Neural progenitor cell (in vitro differentiated cells): ENCODE measurements around the gene CFL2.

Experiments used
- EZH2 ChIP-seq: fragments of 200-600 bp; sonication (generic); IDR thresholded peaks from 2 replicates; pipeline ENCODE4 v1.6.1; 2017; ENCODE audit warnings: antibody characterized with exemption, mild to moderate bottlenecking, moderate library complexity
- EZH2phosphoT487 ChIP-seq: fragments of 200-600 bp; sonication (generic); IDR thresholded peaks from 2 replicates; pipeline ENCODE4 v1.6.1; 2017; ENCODE audit warnings: antibody characterized with exemption
- TF ChIP-seq, protein P1 (sequence below): fragments of 200-600 bp; sonication (generic); IDR thresholded peaks from 2 replicates; pipeline ENCODE4 v1.5.1; 2017; ENCODE audit warnings: antibody characterized with exemption, mild to moderate bottlenecking

DNA sequence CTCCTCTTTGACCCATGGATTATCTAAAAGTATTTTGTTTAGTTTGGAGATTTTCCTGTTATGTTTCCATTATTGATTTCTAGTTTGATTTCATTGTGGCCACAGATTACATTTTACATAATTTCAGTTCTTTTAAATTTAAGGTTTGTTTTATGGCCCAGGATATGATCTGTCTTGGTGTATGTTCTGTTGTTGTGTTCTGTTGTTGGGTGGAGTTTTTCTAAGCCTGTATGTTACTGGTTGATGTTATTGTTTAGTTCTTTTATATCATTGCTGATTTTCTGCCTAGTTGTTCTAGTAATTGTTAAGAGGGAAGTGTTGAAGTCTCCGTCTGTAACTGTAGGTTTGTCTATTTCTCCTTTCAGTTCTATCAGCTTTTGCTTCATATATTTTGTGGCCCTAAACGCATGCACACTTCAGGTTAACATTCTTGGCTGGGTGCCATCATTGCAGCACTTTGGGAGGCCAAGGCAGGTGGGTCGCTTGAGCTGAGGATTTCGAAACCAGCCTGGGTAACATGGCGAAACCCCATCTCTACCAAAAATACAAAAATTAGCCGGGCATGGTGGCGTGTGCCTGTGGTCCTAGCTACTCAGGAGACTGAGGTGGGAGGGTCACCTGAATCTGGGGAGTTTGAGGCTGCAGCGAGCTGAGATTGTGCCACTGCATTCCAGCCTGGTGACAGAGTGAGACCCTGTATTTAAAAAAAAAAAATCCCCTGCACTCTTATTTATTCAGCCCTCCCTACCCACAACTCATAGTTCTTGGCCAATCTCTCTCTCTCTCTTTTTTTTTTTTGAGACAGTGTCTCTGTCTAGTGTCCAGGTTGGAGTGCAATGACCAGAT lies 28.1 kb upstream of the CFL2 start:
- TF ChIP-seq, protein P1, sequence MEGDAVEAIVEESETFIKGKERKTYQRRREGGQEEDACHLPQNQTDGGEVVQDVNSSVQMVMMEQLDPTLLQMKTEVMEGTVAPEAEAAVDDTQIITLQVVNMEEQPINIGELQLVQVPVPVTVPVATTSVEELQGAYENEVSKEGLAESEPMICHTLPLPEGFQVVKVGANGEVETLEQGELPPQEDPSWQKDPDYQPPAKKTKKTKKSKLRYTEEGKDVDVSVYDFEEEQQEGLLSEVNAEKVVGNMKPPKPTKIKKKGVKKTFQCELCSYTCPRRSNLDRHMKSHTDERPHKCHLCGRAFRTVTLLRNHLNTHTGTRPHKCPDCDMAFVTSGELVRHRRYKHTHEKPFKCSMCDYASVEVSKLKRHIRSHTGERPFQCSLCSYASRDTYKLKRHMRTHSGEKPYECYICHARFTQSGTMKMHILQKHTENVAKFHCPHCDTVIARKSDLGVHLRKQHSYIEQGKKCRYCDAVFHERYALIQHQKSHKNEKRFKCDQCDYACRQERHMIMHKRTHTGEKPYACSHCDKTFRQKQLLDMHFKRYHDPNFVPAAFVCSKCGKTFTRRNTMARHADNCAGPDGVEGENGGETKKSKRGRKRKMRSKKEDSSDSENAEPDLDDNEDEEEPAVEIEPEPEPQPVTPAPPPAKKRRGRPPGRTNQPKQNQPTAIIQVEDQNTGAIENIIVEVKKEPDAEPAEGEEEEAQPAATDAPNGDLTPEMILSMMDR, result no peak
- TF ChIP-seq EZH2 (no peak), EZH2phosphoT487 (no peak)
